Measurements from ENCODE around the gene XPO4.

DNA sequence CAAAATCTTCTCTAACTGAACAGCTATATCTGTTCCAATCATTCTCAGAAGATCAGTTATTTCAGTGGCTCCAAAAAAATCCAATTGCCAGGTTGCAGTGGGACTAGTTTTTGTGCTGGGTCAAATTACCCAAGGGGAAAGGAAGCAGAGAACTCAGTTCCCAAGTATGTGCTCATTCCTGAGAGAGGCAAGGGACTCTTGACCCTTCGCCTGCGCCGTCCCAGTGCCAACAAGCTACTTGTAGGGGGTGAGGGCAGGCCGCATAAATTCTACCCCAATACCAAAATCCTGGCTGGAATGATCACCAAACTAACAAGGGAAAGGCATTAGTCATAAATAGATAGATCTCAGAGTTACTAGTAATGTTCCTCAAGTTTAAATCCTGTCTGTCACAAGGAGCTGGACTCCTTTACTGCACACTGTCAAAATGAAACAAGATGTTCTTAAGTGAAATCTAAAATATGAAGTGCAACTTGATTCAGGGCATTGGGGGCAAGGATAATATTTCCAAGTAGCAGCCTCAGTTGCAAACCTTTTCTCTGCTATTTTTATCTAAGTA is 50.6 kb downstream of the XPO4 start:
- TF ChIP-seq, protein P1, sequence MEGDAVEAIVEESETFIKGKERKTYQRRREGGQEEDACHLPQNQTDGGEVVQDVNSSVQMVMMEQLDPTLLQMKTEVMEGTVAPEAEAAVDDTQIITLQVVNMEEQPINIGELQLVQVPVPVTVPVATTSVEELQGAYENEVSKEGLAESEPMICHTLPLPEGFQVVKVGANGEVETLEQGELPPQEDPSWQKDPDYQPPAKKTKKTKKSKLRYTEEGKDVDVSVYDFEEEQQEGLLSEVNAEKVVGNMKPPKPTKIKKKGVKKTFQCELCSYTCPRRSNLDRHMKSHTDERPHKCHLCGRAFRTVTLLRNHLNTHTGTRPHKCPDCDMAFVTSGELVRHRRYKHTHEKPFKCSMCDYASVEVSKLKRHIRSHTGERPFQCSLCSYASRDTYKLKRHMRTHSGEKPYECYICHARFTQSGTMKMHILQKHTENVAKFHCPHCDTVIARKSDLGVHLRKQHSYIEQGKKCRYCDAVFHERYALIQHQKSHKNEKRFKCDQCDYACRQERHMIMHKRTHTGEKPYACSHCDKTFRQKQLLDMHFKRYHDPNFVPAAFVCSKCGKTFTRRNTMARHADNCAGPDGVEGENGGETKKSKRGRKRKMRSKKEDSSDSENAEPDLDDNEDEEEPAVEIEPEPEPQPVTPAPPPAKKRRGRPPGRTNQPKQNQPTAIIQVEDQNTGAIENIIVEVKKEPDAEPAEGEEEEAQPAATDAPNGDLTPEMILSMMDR (IDR thresholded peaks at IDR 0.05; ENCODE audit: insufficient read depth, low read length) = no peak
- TF ChIP-seq, protein P2, sequence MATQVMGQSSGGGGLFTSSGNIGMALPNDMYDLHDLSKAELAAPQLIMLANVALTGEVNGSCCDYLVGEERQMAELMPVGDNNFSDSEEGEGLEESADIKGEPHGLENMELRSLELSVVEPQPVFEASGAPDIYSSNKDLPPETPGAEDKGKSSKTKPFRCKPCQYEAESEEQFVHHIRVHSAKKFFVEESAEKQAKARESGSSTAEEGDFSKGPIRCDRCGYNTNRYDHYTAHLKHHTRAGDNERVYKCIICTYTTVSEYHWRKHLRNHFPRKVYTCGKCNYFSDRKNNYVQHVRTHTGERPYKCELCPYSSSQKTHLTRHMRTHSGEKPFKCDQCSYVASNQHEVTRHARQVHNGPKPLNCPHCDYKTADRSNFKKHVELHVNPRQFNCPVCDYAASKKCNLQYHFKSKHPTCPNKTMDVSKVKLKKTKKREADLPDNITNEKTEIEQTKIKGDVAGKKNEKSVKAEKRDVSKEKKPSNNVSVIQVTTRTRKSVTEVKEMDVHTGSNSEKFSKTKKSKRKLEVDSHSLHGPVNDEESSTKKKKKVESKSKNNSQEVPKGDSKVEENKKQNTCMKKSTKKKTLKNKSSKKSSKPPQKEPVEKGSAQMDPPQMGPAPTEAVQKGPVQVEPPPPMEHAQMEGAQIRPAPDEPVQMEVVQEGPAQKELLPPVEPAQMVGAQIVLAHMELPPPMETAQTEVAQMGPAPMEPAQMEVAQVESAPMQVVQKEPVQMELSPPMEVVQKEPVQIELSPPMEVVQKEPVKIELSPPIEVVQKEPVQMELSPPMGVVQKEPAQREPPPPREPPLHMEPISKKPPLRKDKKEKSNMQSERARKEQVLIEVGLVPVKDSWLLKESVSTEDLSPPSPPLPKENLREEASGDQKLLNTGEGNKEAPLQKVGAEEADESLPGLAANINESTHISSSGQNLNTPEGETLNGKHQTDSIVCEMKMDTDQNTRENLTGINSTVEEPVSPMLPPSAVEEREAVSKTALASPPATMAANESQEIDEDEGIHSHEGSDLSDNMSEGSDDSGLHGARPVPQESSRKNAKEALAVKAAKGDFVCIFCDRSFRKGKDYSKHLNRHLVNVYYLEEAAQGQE (IDR thresholded peaks at IDR 0.05; ENCODE audit: insufficient replicate concordance, low read depth) = no peak
- no peak for TF ChIP-seq POLR2AphosphoS5 (IDR thresholded peaks at IDR 0.05; ENCODE audit: low read depth)
